K562 (cell line): ENCODE results near the gene B3GAT3. TPM values are rescaled to one million over a fixed set of nuclear protein-coding genes. Genes with fewer than 3 reads are reported as not detected.
A peak's percentile ranks its signal among the peaks of the same experiment; 100 is the strongest.

ENCODE experiments used
- ATF6 ChIP-seq: sonication (generic); formaldehyde crosslinking; IDR thresholded peaks from 2 replicates; pipeline ENCODE4 v1.4.0; 2020; ENCODE audit warnings: mild to moderate bottlenecking, missing genetic modification reagents
- CHD4 ChIP-seq: fragments of 200-600 bp; sonication (generic); IDR thresholded peaks from 3 replicates; pipeline ENCODE4 v1.6.1; 2012; ENCODE audit warnings: low read depth, mild to moderate bottlenecking, mixed read lengths, low read length, inconsistent platforms; ENCODE audit not compliant: insufficient read depth, insufficient replicate concordance, poor library complexity, severe bottlenecking
- CREB3L1 ChIP-seq: fragments of 450-650 bp; IDR thresholded peaks from 2 replicates; pipeline ENCODE4 v1.6.1; 2014; ENCODE audit warnings: low read depth, mild to moderate bottlenecking, moderate library complexity, borderline replicate concordance
- E2F6 ChIP-seq, 2 experiments: IDR thresholded peaks; 2 replicates each; pipeline ENCODE4 v1.6.1; 2011; ENCODE audit warnings: borderline replicate concordance in 1 of 2, control low read depth in 1 of 2, low read depth in 1 of 2, low read length in 1 of 2, mild to moderate bottlenecking in 1 of 2, mixed read lengths in 1 of 2, moderate library complexity in 1 of 2; ENCODE audit not compliant: insufficient read depth in 1 of 2, insufficient read length in 1 of 2, poor library complexity in 1 of 2, severe bottlenecking in 1 of 2; ENCODE audit errors: extremely low read depth in 1 of 2
- EP400 ChIP-seq: fragments of 450-650 bp; IDR thresholded peaks from 2 replicates; pipeline ENCODE4 v1.6.1; 2017; ENCODE audit warnings: antibody characterized with exemption, mild to moderate bottlenecking, moderate library complexity
- ETV6 ChIP-seq, 3 experiments: fragments of 150-350 bp in 1 of 3; sonication (generic) in 1 of 3; formaldehyde crosslinking in 1 of 3; IDR thresholded peaks; 2 replicates each; pipeline versions ENCODE4 v1.6.1 to v1.8.0; 2014 to 2022; ENCODE audit warnings: borderline replicate concordance in 2 of 3, low read depth in 2 of 3, antibody characterized with exemption in 1 of 3, low read length in 1 of 3, mild to moderate bottlenecking in 1 of 3, missing genetic modification reagents in 1 of 3
- EZH2 ChIP-seq: IDR thresholded peaks from 2 replicates; pipeline ENCODE4 v1.6.1; 2012; ENCODE audit warnings: low read depth, mild to moderate bottlenecking, inconsistent platforms, low read length, borderline replicate concordance
- GATAD2B ChIP-seq: fragments of 450-650 bp; IDR thresholded peaks from 2 replicates; pipeline ENCODE4 v1.6.1; 2017; ENCODE audit warnings: mild to moderate bottlenecking, borderline replicate concordance
- HMG20A ChIP-seq: fragments of 450-650 bp; formaldehyde crosslinking; conservative IDR thresholded peaks from 2 replicates; pipeline ENCODE4 v1.4.0; 2020; ENCODE audit warnings: mild to moderate bottlenecking, mixed read lengths
- ILF3 ChIP-seq: fragments of 450-650 bp; IDR thresholded peaks from 2 replicates; pipeline ENCODE4 v1.6.1; 2018; ENCODE audit warnings: antibody characterized with exemption, mild to moderate bottlenecking, moderate library complexity, borderline replicate concordance
- L3MBTL2 ChIP-seq: fragments of 450-650 bp; IDR thresholded peaks from 2 replicates; pipeline ENCODE4 v1.6.1; 2016; ENCODE audit warnings: mild to moderate bottlenecking, moderate library complexity
- MITF ChIP-seq: IDR thresholded peaks from 2 replicates; pipeline ENCODE4 v1.6.1; 2014; ENCODE audit warnings: antibody characterized with exemption
- SMAD4 ChIP-seq: fragments of 250-450 bp; sonication (Bioruptor Pico); conservative IDR thresholded peaks from 2 replicates; pipeline ENCODE4 v1.8.0; 2021; ENCODE audit warnings: inconsistent platforms, mild to moderate bottlenecking, moderate library complexity
- SRSF9 ChIP-seq: fragments of 200-400 bp; formaldehyde crosslinking; IDR thresholded peaks from 2 replicates; pipeline ENCODE4 v1.6.1; 2017; ENCODE audit warnings: low read depth, low read length, borderline replicate concordance
- ZKSCAN3 ChIP-seq: fragments of 250-450 bp; sonication (Bioruptor Pico); IDR thresholded peaks from 2 replicates; pipeline ENCODE4 v1.4.0; 2020
- ZNF197 ChIP-seq: fragments of 200-800 bp; sonication (Bioruptor generic); IDR thresholded peaks from 2 replicates; pipeline ENCODE4 v1.6.1; 2016; ENCODE audit warnings: low read depth, missing genetic modification characterization, missing compliant biosample characterization
- polyA plus RNA-seq, 8 experiments: library from polyadenylated mRNA; depleted of rRNA in 4 of 8; stranded (reverse) in 5 of 8; unstranded in 3 of 8; fragments of >200 nt; fragmentation: Nextera tagmentation in 2 of 8; fragmentation: Illumina TruSeq in 1 of 8; extraction: Ambion mirVana in 2 of 8; extraction: Trizol in 1 of 8; gene quantifications; 2 replicates each; pipeline versions ENCODE4 v1.2.1 to v1.2.3, GENCODE V29; 2011 to 2014; ENCODE audit warnings: inconsistent platforms in 1 of 8, missing spikeins in 1 of 8
- total RNA-seq, 7 experiments: library from RNA; depleted of rRNA in 6 of 7; stranded (reverse); fragments of >200 nt in 6 of 7; fragmentation: Illumina TruSeq in 2 of 7; extraction: Trizol in 2 of 7; gene quantifications; 2 replicates each; pipeline versions ENCODE4 v1.2.1 to v1.2.3, GENCODE V29; 2011 to 2021; ENCODE audit warnings: low replicate concordance in 1 of 7

The B3GAT3 gene
- total and polyA plus RNA-seq, 9 of the 15 experiments (the other 6 are each of a cell fraction or from before 2014, with no cell fraction given) = 0.30 to 64.0 (median 21.4) TPM

GRCh38 chr11:62621567-62622470 lies at the start of gene B3GAT3 (continued):
- TF ChIP-seq ZNF197 (CRISPR knock-in tag) (peak; percentile 55; the same call in 1 of the 2 replicates), ZKSCAN3 (CRISPR knock-in tag) (no peak), ILF3 (no peak; the same call in 1 of the 2 replicates), CHD4 (no peak), L3MBTL2 (peak; percentile 95), CREB3L1 (peak; percentile 79), ETV6 (IDR thresholded peaks at IDR 0.05; ENCODE audit: borderline replicate concordance in 1 of 2, low read depth in 2 of 2, low read length in 1 of 2) (peak in 1 of 2 experiments; percentile 66; a peak in 1 of 4 replicates), ETV6 (CRISPR knock-in tag; IDR thresholded peaks at IDR 0.05; ENCODE audit: borderline replicate concordance) (no peak), EZH2 (no peak), E2F6 (IDR thresholded peaks at IDR 0.05; ENCODE audit: borderline replicate concordance in 1 of 2, extremely low read depth in 1 of 2, insufficient read depth in 1 of 2, insufficient read length in 1 of 2, low read depth in 1 of 2, low read length in 1 of 2, poor library complexity in 1 of 2, severe bottlenecking in 1 of 2) (peak; percentile 93), SMAD4 (peak; percentile 61), EP400 (peak; percentile 94), MITF (0 out of 2 replicates have a peak, but pooled peaks have one; percentile 26), HMG20A (CRISPR knock-in tag) (no peak), SRSF9 (no peak), ATF6 (CRISPR knock-in tag) (peak; percentile 37; the same call in 1 of the 2 replicates), GATAD2B (no peak; the same call in 1 of the 2 replicates)
